GM21515 (cell line): ENCODE data around the gene DNAI2.
"Not testable (repeated sequence)": the region's sequence is repeated elsewhere in the genome, so short reads cannot be mapped to it uniquely, and the experiment has no call there.

ENCODE experiments used
- ATAC-seq: cut with Tn5 transposase; IDR thresholded peaks from one replicate; pipeline ENCODE4 v1.9.1; 2021; ENCODE audit not compliant: unreplicated experiment

The DNAI2 gene

DNA sequence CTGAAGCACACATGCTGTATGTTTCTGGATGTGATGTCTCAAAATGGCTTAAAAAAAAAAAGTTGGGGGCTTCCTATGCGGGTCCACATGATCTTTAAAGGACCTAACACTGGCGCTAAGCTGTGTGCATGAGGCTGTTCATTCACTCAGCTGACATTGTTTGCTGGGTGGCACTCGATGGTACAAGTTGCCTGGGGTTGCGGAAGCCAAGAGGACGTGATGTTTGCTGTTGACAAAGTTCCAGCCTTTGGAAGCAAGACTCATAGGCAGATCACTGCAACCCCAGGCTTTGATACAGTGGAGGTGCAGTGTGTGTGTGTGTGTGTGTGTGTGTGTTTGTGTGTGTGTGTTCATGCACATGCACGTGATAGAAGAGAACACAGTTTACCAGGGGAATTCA is 29.5 kb upstream of the DNAI2 start:
- no peak for ATAC-seq

DNA sequence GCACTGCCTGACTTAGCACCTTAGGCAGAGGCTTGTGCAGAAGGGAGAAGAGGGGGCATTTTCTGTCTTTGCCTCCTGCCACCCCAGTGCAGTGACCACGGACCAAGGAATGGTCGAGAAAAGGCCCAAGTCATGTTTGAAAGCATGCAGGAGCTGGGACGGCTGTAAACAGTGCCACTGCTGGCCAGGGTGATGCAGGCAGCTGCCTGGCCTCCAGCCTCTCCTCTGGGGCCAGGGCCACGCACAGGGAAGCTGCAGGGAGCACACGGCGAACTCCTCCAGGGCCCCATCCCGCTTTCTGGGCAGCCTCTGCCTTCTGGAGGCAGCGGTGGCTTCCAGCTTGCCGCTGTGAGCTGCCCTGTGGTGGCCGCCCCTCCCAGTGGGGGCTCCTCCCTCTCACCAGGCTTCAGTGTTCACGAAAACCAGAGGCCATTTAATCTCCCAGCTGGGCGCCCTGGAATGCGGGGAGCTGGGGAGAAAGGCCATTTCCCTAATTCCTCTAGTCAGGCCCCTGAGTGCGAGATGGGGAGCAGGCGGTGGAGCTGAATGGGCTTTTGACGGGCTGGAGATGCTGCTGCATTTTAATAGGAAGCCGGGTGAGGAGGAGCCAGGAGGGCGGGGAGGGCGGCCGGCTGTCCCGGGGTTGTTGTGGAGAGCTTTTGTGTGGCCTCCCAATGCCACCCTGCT is 28.7 kb upstream of the DNAI2 start:
- no peak for ATAC-seq

DNA sequence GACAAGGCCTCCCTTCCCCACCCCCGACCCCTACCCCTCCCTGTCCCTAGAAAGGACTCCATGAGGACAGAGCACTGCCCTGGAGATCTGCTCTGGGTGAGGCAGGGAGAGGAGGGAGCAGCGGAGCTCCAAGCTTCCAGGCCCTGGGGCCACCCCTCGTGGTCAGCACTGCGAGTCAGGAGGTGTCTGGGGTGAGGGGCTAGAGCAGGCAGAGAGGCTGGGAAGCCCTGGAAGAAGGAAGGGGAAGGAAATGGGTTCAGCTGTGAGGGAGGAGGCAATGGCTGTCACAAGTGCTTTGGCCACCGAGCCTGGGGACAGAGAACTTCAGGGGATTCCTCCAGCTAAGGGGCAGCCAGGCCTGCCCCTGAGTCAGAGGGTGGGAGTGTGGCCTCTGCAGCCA is 28.2 kb upstream of the DNAI2 start:
- ATAC-seq, result no peak

DNA sequence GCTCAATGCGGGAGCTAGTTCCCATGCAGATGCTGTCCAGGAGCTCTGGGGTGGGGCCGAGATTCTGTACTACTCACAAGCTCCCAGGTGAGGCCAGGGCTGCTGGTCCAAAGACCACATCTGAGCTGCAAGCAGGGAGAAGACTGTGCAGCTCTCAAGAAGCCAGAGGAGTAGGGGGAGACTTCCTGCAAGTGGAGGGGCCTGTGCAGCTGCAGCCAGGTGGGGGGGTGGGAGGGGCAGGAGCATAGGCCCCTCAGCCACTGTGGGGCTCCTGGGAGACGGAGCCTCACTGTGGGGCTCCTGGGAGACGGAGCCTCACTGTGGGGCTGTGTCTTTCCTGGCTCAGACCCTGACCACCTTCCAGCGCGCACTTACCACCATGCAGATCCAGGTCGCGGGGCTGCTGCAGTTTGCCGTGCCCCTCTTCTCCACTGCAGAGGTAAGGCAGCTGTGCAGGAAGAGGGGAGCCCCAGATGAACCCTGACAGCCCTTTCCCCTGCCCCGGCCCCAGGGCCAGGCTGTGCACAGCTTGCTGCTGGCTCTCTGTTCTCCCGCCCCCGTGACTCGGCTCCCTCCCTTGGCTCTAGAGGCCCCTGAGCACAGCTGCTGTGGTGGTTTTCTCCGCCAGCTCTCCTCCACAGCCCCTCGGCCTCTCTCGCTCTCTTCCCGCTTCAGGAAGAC is 24.3 kb upstream of the DNAI2 start:
- no peak for ATAC-seq

DNA sequence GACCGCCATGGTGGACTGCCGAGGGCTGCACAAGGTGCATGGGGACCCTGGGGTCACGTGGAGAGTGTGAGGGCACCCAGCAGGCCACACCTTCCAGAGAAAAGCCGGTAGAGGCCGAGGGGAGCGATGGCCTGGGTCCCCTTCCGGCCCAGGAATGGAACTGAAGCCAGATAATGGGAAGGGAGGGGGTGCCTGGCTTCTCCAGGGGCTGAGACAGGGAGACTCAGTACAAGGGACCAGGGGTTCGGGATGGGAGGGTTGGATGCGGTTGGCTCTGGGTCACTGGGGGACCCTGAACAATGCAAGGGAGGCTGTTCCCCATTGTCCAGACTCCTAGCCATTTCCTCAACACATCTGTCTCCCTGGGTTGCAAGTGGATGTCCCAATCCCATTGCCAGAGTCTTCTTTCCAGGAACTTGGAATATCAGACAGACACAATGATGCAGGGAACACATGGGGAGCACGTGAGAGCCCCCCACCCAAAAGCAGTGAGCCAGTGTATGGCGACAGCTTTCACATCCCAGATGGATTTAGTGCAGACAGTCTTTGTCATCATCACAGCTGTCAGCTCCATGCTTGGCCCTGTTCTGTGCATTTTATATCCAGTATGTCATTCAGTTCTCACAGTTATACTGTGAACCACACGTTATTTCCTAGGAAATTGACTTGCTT is 23.6 kb upstream of the DNAI2 start:
- no peak for ATAC-seq

DNA sequence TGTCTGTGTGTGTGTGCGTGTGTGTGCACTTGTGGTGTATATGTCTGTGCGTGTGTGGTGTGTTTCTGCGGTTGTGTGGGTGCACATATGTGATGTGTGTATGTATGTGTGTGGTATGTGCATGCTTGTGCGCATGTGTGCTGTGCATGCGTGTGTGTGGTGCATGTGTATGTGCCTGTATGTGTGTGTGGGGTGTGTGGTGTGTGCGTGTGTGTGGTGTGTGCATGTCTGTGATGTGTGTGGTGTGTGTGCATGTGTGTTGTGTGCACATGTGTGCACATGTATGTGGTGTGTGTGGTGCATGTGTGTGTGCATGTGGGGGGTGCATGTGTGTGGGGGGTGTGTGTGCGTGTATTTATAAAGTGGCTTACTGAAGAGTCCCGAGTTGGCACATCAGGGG is 23.0 kb upstream of the DNAI2 start:
- ATAC-seq, result no peak

DNA sequence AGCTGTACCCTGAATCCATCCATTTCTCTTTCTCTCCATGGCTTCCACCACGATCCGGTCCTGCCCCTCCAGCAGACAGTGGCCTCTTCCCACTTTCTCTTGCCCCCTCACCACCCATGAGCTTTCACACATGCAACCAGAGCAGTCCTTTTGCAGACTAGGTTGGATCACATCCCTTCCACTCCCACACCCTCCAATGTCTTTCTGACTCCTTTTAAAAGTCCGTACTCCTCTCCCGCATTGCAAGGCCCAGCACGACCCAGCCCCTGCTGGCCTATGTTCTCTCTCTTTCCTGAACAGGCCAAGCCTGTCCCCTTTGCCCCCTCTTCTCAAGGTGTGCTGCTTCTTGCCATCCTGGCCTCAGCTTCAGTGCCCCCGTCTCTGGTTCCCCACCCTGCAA is 22.5 kb upstream of the DNAI2 start:
- no peak for ATAC-seq

DNA sequence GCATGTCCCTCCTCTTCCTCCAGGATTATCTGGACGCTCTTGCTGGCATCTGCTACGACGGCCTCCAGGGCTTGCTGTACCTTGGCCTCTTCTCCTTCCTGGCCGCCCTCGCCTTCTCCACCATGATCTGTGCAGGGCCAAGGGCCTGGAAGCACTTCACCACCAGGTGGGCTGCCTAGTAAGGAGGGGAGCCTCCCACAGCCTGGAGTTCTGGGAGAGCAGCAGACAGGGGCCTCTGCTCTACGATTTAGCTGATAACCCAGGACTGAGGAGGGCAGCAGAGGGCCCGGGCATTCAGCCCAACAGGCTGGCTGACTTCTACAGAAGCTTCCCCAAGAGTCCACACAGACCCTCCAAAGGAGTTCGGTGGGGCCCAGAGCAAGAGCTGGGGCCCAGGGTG is 21.8 kb upstream of the DNAI2 start:
- ATAC-seq, result no peak

DNA sequence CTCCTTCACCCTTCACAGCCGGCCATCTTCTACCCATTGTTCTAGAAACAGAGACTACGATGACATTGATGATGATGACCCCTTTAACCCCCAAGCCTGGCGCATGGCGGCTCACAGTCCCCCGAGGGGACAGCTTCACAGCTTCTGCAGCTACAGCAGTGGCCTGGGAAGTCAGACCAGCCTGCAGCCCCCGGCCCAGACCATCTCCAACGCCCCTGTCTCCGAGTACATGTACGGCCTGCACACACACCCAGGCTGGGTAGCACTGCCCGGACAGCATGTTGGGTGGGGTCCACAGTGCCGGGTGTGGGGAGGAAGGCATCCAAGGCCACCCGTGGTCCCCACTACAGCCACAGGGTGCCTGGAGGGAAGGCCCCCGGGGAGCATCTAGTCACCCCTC is 21.0 kb upstream of the DNAI2 start:
- ATAC-seq, result no peak

DNA sequence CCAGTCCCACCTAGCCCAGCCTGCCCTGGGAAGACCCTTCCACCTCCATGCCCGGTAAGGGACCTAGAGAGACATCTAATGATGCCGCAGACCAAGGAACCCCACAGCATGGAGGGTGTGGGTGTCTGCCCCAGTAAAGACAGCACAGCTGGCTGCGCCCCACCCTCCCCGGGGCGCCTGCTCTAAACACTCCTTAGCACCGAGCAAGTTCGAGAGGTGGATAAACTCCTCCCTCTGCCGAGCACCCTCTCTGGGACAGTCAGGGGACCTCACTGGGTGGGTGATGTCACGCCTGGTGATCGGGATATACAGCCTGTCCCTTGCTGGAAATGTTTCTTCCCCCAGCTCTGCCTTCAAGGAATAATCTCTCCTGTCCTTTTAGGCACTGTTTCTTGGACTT is 16.7 kb upstream of the DNAI2 start:
- no peak for ATAC-seq

DNA sequence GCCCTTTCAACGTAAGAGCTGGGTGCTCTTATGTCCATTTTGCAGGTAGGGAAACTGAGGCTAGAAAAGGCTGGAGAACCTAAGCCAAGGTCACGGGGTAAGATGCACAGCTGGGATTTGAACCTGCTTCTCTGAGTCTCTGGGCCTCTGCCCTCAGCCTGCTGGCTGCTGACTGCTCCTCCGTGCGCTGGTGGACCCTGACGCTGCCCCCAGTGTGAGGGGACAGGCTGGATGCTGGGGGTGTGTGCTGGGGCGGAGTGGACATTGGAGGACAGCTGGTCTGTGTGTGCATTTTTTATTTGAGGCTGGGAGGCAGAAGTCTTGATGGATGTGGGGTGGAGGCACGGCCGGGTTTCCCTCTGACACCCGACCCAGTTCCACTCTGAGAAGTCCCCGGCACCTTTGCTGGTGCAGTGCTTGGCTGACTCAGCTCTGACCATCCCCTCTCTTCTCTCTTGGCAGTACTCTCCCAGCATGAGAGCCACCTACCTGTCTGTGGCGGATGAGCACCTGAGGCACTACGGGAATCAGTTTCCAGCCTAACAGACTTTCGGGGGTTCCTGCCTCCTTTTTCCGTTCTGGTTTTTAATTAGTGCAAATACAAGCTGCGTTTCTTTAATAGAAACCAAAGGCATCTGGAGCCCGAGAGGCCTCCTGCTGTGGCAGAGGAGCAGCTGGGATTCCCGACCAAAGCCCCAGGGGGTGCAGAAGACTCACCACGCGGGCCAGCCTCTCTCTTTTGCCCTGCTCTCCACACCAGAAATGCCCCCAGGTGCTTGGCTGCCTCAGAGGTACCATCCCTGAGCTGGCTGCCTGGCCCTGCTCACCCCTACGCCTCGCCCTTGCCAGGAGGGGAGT is 14.1 kb upstream of the DNAI2 start:
- ATAC-seq, result no peak

DNA sequence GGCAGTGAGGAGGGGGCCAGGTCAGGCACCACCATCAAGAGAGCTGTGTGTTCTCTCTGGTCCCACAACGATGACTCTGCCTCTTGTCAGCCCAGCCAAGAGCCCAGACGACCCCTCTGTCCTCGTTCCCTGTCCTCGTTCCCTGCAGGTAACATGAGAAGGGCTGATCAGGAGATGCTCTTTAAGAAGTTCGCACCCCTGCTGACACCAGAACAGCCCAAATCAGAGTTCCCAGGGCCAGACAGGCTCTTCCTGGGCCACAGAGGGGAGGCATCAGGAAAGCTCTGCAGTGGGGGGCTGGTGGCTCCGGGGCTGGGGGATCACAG is 13.5 kb upstream of the DNAI2 start:
- ATAC-seq, result no peak

DNA sequence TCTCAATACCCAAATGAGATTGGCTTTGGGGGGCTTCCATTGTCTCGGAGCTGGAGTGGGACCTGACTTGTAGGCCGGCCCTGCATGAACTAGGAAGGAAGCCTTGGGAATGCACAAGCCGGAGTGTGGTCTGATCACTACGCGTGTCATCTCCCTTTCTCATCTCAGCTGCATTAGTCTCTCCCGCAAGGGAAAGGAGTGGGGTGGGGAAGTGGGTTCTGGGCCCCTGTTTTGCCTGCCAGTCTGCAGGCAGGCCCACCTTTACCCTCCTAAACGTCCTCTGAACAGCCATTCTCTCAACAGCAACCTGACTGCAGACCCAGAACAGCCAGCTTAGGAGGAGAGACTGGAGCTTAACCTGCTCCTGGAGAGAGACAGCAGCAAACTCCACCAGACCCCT is 11.4 kb upstream of the DNAI2 start:
- ATAC-seq, result no peak

DNA sequence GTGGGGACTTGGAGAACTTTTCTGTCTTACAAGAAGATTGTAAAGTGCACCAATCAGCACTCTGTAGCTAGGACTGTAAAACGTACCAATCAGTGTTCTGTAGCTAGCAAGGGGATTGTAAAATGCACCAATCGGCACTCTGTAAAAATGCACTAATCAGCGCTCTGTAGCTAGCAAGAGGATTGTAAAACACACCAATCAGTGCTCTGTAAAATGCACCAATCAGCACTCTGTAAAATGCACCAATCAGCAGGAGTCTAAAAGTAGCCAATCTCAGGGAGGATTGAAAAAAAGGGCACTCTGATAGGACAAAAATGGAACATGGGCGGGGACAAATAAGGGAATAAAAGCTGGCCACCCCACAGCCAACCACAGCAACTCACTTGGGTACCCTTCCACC is 7.0 kb upstream of the DNAI2 start:
- ATAC-seq, result not testable (repeated sequence)

DNA sequence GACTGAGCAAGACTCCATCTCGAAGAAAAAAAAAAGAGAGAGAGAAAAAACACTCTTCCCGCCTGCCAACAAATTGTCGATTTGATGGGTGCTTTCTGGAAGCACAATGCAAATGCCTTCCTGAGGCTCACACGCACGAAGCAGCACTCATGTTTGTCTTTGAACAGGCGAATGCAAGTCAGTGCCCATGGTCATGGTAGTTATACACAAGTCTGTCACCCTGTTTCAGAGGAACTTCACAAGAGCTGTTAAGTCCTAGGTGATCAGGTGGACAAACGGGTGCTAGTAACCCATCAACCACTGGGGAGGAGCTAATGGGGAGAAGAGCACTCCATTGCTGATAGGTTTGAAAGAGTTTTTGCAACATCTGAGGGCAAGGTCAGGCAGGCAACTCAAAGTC is 6.5 kb upstream of the DNAI2 start:
- ATAC-seq, result no peak

DNA sequence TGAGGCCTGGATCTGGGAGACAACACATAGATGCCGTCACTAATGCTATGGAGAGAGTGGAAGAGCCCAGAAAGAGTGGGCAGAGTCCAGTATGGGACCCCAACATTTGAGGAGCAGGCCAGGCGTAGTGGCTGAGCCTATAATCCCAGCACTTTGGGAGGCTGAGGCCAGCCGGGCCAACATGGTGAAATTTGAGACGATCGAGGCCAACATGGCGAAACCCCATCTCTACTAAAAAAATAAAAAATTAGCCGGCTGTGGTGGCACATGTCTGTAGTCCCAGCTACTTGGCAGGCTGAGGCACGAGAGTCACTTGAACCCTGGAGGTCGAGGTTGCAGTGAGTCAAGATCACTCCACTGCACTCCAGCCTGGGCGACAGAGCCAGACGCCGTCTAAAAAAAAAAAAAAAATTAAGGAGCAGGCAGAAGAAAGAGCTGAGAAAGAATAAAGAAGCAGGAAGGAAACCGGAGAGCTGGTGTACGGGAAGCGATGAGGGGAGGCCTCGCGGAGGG is 6.0 kb upstream of the DNAI2 start:
- ATAC-seq, result no peak

DNA sequence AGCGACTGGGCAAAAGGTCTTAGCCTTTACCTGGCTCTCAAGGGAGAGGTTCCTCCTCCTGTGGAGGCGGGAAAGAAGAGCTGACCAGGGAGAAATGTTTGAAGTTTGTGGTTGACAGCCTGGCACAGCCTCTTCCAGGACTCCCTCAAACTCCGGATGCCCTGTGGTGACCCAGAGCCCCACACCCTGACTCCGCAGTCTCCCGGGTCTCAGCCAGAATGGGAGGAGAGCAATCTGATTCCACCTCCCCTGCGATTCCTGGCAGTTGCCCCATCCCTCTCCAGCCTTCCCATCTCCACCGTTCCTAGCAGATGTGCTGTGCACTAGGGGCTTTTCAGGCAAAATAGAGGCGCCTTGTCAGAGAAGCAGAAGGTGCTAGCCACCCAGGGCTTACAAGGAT is 5.5 kb upstream of the DNAI2 start:
- no peak for ATAC-seq

DNA sequence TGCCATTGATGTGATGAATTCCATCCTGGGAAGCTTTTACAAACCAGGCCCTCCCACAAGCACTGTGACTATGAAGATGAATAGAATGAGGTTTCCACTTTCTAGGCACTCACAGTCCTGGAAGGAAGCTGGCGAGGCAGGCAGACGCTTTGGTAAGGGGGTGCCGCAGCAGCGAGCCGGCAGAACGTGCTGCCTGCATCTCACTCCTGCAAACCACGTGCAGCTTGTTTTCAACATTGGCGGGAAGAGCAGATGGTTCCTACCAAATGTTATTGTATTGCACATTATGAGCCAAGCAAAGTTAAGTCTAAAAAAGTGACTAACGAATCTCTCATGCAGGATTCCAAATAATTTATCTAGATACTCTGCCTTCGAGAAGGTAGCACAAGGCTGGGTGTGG is 3.7 kb upstream of the DNAI2 start:
- no peak for ATAC-seq

DNA sequence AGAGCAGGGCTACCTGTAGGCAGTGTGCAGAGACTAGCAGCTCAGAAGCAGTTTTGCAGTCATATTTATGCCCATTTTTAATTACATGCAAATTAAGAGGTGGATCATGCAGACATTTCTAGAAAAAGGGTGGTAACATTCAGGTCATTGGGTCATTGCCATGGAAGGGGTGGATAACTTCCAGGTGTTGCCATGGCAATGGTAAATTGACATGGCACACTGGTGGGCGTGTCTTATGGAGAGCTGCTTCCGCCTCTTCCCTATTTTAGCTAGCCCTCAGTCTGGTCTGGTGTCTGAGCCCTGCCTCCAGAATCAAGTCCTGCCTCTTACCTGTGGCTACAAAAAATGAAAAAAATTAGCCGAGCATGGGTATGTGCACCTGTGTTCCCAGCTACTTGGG is 2.8 kb upstream of the DNAI2 start:
- ATAC-seq, result no peak

DNA sequence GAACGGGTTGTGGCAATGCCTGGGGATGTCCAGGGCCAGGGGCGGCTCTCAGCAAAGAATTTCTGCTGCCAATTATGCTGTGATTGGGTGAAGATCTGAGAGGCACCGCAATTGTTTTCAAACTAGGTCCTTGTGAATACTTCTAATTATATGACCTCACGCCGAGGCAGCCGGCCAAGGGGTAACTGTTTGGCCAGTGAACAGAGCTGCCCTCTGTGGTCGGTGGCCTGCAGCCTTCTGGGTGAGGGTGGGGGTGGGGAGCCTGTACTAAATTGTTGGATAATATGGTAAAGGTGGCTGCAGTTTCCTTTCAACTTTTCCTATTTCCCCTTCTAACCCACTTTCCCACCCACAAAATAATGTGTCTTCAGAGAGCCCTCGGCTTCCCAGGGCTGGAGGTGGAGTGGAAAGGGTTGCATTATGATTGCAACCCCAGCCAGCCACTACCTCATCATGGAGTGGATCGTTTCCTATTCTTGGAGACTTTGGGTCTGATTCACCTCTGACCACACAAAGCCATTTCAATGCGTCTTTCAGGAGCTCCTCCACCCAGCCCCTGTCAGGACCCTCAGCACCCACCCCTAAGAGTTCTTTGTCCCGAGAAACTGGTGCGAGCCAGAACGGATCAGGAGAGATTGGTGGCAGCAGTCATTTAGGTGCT is 2.0 kb upstream of the DNAI2 start:
- ATAC-seq, result no peak

DNA sequence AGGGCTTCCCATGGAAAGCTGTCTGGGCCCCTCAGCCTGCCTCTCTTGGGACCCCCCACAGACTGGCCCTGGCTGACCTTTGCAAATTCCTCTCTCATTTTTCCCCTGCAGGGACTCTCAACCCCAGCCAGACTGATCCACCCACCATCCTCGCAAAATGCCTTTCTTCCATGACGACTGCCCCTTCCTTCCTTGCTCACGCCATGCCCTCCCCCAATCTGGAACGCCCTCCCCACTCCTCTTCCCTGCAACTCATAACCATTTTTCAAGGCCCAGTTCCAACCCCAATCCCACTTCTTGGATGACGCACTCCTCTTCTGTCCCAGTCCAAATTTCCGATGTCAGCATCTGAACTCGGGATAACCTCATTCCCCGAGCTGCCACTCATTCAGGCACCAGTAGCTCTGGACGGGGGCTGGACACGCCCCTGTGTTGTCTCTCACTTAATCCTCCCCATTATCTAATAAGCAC is 1.3 kb upstream of the DNAI2 start:
- ATAC-seq, result no peak
